Natural killer cell (primary cell): ENCODE results near the gene PLPPR1. TPM values are rescaled to one million over a fixed set of nuclear protein-coding genes. Genes with fewer than 3 reads are reported as not detected.

Experiments
- ATAC-seq, 3 donors: fragments of 150-1000 bp in 2 of 3; fragments of 200-7000 bp in 1 of 3; cut with Tn5 transposase; 1 replicate in 1 of 3; 2 replicates in 2 of 3; pipeline ENCODE4 v1.10.0; 2021; ENCODE audit warnings: mild to moderate bottlenecking in 2 of 3, moderate library complexity in 2 of 3
- DNase-seq, 2 donors: peaks; one replicate each; pipeline versions ENCODE4 v3.0.0 to v3.0.0-alpha.2; 2013 to 2021; ENCODE audit warnings: mixed read lengths in 1 of 2
- H3K27ac ChIP-seq: one replicate; pipeline ENCODE4 v1.5.1; 2013; ENCODE audit warnings: mild to moderate bottlenecking, low read length
- H3K27me3 ChIP-seq: one replicate; pipeline ENCODE4 v1.6.1; 2013; ENCODE audit warnings: low read length; ENCODE audit not compliant: control insufficient read depth, insufficient read depth
- H3K36me3 ChIP-seq: one replicate; pipeline ENCODE4 v1.6.1; 2013; ENCODE audit warnings: low read length; ENCODE audit not compliant: control insufficient read depth, insufficient read depth
- H3K4me1 ChIP-seq: one replicate; pipeline ENCODE4 v1.6.1; 2013; ENCODE audit warnings: low read length; ENCODE audit not compliant: control insufficient read depth, insufficient read depth
- H3K4me3 ChIP-seq: one replicate; pipeline ENCODE4 v1.5.1; 2013; ENCODE audit warnings: low read length
- H3K9me3 ChIP-seq: one replicate; pipeline ENCODE4 v1.6.1; 2013; ENCODE audit warnings: low read length; ENCODE audit not compliant: control insufficient read depth, insufficient read depth
- H3K27ac Mint-ChIP-seq, 2 donors: one replicate each; pipeline ENCODE4 v1.8.0; 2022; ENCODE audit warnings: mild to moderate bottlenecking in 2 of 2, mixed read lengths in 2 of 2, moderate library complexity in 1 of 2
- H3K27me3 Mint-ChIP-seq, 2 donors: one replicate each; pipeline ENCODE4 v1.8.0; 2022; ENCODE audit warnings: low read depth in 2 of 2, mixed read lengths in 2 of 2
- H3K36me3 Mint-ChIP-seq: one replicate; pipeline ENCODE4 v1.8.0; 2022; ENCODE audit warnings: mixed read lengths
- H3K4me1 Mint-ChIP-seq, 2 donors: one replicate each; pipeline ENCODE4 v1.8.0; 2022; ENCODE audit warnings: mixed read lengths in 2 of 2
- H3K4me3 Mint-ChIP-seq: one replicate; pipeline ENCODE4 v1.8.0; 2022; ENCODE audit warnings: mild to moderate bottlenecking, moderate library complexity, mixed read lengths
- H3K9me3 Mint-ChIP-seq, 2 donors: one replicate each; pipeline ENCODE4 v1.8.0; 2022; ENCODE audit warnings: mixed read lengths in 2 of 2
- CTCF ChIP-seq: fragments of 200-600 bp; IDR thresholded peaks from one replicate; pipeline ENCODE4 v1.8.0; 2022; ENCODE audit warnings: antibody characterized with exemption
- WGBS: methylation state at CpG from one replicate; pipeline ENCODE4 v1.1.7; 2013; ENCODE audit warnings: missing lambda C conversion rate; ENCODE audit not compliant: insufficient coverage; 5-methylcytosine and 5-hydroxymethylcytosine counted together
- intact Hi-C: fragments of 100-400 bp; cut with micrococcal nuclease; formaldehyde crosslinking; loops from one replicate; pipeline ENCODE4 v1.14.2; 2022
- total RNA-seq, 4 donors: library from RNA; stranded (reverse); fragments of 120-200 nt in 1 of 4; gene quantifications; one replicate each; pipeline versions ENCODE4 v1.2.3 to v1.2.4, GENCODE V29; 2013 to 2022

Gene PLPPR1
- total RNA-seq, 3 donors from 2014 or later (not counting 1 experiment from before 2014, with no cell fraction given): not detected

GRCh38 chr9:101184813-101185278 is 156.3 kb downstream of the PLPPR1 start:
- ATAC-seq: no peak
- 75% methylated on average over 2 of the region's 2 CpGs for WGBS
- Mint-ChIP-seq H3K4me1 (no peaks in the 10 kb centered on the region), H3K4me3 (no peak overlapping the region), H3K27me3 (no peaks in the 10 kb centered on the region), H3K9me3 (peaks cover 3 to 10% of the 10 kb centered on the region in 2 donors), H3K27ac (no peak overlapping the region), H3K36me3 (no peaks in the 10 kb centered on the region)
- H3K9me3 ChIP-seq: no peaks in the 10 kb centered on the region
- H3K27me3 ChIP-seq: no peaks in the 10 kb centered on the region
- no peak for TF ChIP-seq CTCF
- intact Hi-C loops: no loop called here
- no peak overlapping the region for H3K4me3 ChIP-seq
- DNase-seq: no peak
- H3K27ac ChIP-seq: no peak overlapping the region
- H3K36me3 ChIP-seq: no peaks in the 10 kb centered on the region
- H3K4me1 ChIP-seq: no peaks in the 10 kb centered on the region

- Mint-ChIP-seq H3K4me1 (no peaks in the 10 kb centered on the region), H3K27ac (no peak overlapping the region)
These were observed 163.2 kb downstream of the PLPPR1 start for GRCh38 chr9:101191723-101192122.

GRCh38 chr9:101197026-101197425 is 168.5 kb downstream of the PLPPR1 start:
- WGBS: 92% methylated on average over 4 of the region's 4 CpGs
- H3K4me3 ChIP-seq: no peak overlapping the region
- H3K36me3 Mint-ChIP-seq: no peaks in the 10 kb centered on the region
- no peaks in the 10 kb centered on the region for H3K4me1 ChIP-seq
- H3K27me3 ChIP-seq: no peaks in the 10 kb centered on the region
- H3K27ac ChIP-seq: no peak overlapping the region
- intact Hi-C loops: no loop called here
- no peak for DNase-seq
- peaks cover 2 to 3% of the 10 kb centered on the region in 2 donors for H3K9me3 Mint-ChIP-seq
- no peaks in the 10 kb centered on the region for H3K9me3 ChIP-seq
- no peak for TF ChIP-seq CTCF
- H3K4me3 Mint-ChIP-seq: no peak overlapping the region
- no peak for ATAC-seq
- H3K27ac Mint-ChIP-seq: no peak overlapping the region
- no peaks in the 10 kb centered on the region for H3K27me3 Mint-ChIP-seq
- no peaks in the 10 kb centered on the region for H3K36me3 ChIP-seq
- H3K4me1 Mint-ChIP-seq: no peaks in the 10 kb centered on the region

More at GRCh38 chr9:101191723-101192122, 163.2 kb downstream of the PLPPR1 start:
- DNase-seq: no peak
- H3K4me3 ChIP-seq: no peak overlapping the region
- H3K36me3 ChIP-seq: no peaks in the 10 kb centered on the region
- no peaks in the 10 kb centered on the region for H3K4me1 ChIP-seq
- Mint-ChIP-seq H3K9me3 (peaks cover 0 to 2% of the 10 kb centered on the region in 2 donors), H3K27me3 (no peaks in the 10 kb centered on the region), H3K36me3 (no peaks in the 10 kb centered on the region), H3K4me3 (no peak overlapping the region)
- no peak for TF ChIP-seq CTCF
- intact Hi-C loops: no loop called here
- WGBS: 86% methylated on average over 2 of the region's 2 CpGs
- no peaks in the 10 kb centered on the region for H3K27me3 ChIP-seq
- no peak overlapping the region for H3K27ac ChIP-seq
- no peaks in the 10 kb centered on the region for H3K9me3 ChIP-seq
- ATAC-seq: no peak

- H3K27ac ChIP-seq: no peak overlapping the region
- intact Hi-C loops: no loop called here
- no peaks in the 10 kb centered on the region for H3K27me3 Mint-ChIP-seq
- H3K4me3 Mint-ChIP-seq: no peak overlapping the region
- 73% methylated on average over 2 of the region's 2 CpGs for WGBS
- peaks cover 2 to 3% of the 10 kb centered on the region in 2 donors for H3K9me3 Mint-ChIP-seq
- no peak for DNase-seq
- no peaks in the 10 kb centered on the region for H3K36me3 Mint-ChIP-seq
- no peaks in the 10 kb centered on the region for H3K4me1 ChIP-seq
- no peaks in the 10 kb centered on the region for H3K9me3 ChIP-seq
- no peak overlapping the region for H3K4me3 ChIP-seq
- H3K27ac Mint-ChIP-seq: no peak overlapping the region
- TF ChIP-seq CTCF: no peak
- ATAC-seq: no peak
- H3K27me3 ChIP-seq: no peaks in the 10 kb centered on the region
- no peaks in the 10 kb centered on the region for H3K36me3 ChIP-seq
- no peaks in the 10 kb centered on the region for H3K4me1 Mint-ChIP-seq
These were observed 172.3 kb downstream of the PLPPR1 start for GRCh38 chr9:101200852-101201251.
